PFSK-1 (cell line): ENCODE results near the gene FRMD4B.

ENCODE experiments used
- POLR2AphosphoS5 ChIP-seq: IDR thresholded peaks from 2 replicates; pipeline ENCODE4 v1.6.1; 2012; ENCODE audit warnings: low read depth, mild to moderate bottlenecking, control low read depth, low read length, moderate library complexity
- REST ChIP-seq, 2 experiments: IDR thresholded peaks; 2 replicates each; pipeline versions ENCODE4 v1.6.1 to v1.8.0; 2011 to 2012; ENCODE audit warnings: low read depth in 2 of 2, low read length in 2 of 2, control low read depth in 1 of 2, inconsistent platforms in 1 of 2, mild to moderate bottlenecking in 1 of 2, moderate library complexity in 1 of 2; ENCODE audit not compliant: insufficient read depth in 1 of 2
- TAF1 ChIP-seq: IDR thresholded peaks from 2 replicates; pipeline ENCODE4 v1.6.1; 2012; ENCODE audit warnings: low read length, control low read depth, borderline replicate concordance; ENCODE audit not compliant: insufficient read depth

GRCh38 chr3:69251078-69251805 lies 134.6 kb downstream of the FRMD4B start:
- TF ChIP-seq TAF1 (no peak), POLR2AphosphoS5 (no peak), REST (IDR thresholded peaks at IDR 0.05; ENCODE audit: insufficient read depth in 1 of 2, low read depth in 2 of 2, low read length in 2 of 2) (no peak)
